CD4-positive, alpha-beta memory T cell (primary cell): ENCODE data around the gene KRTAP1-3. TPM values are rescaled to one million over a fixed set of nuclear protein-coding genes. Genes with fewer than 3 reads are reported as not detected.
"Not testable (repeated sequence)": the region's sequence is repeated elsewhere in the genome, so short reads cannot be mapped to it uniquely, and the experiment has no call there.

Source experiments
- CTCF ChIA-PET: fragments of 350-600 bp; sonication (Branson Sonifier 250); formaldehyde crosslinking; loops from one replicate; lab custom pipeline; 2021; ENCODE audit warnings: inconsistent platforms; ENCODE audit not compliant: partially characterized antibody; lab: Charles Lee
- POLR2A ChIA-PET: fragments of 350-600 bp; sonication (Branson Sonifier 250); formaldehyde crosslinking; loops from one replicate; lab custom pipeline; 2021; ENCODE audit not compliant: partially characterized antibody; lab: Charles Lee
- DNase-seq, 5 donors: peaks; one replicate each; pipeline versions ENCODE4 v3.0.0 to v3.0.0-alpha.2; 2020 to 2022; ENCODE audit warnings: mixed read lengths in 1 of 5
- H3K27ac ChIP-seq: one replicate; pipeline ENCODE4 v1.7.0; 2013; ENCODE audit warnings: low read depth, low read length
- H3K27me3 ChIP-seq: 2 replicates; pipeline ENCODE4 v1.7.0; 2013; ENCODE audit warnings: mild to moderate bottlenecking, low read length, moderate library complexity; ENCODE audit not compliant: insufficient read depth
- H3K36me3 ChIP-seq: 2 replicates; pipeline ENCODE4 v1.7.0; 2013; ENCODE audit warnings: mild to moderate bottlenecking, low read length, moderate library complexity; ENCODE audit not compliant: insufficient read depth
- H3K4me1 ChIP-seq: 2 replicates; pipeline ENCODE4 v1.7.0; 2013; ENCODE audit warnings: mild to moderate bottlenecking, low read length, moderate library complexity; ENCODE audit not compliant: insufficient read depth
- H3K4me3 ChIP-seq, 2 donors: one replicate each; pipeline ENCODE4 v1.7.0; 2013; ENCODE audit warnings: low read length in 2 of 2, mild to moderate bottlenecking in 1 of 2
- H3K9me3 ChIP-seq, 2 donors: one replicate each; pipeline ENCODE4 v1.7.0; 2013; ENCODE audit warnings: low read length in 2 of 2, control low read depth in 1 of 2; ENCODE audit not compliant: control insufficient read depth in 1 of 2
- H3K27ac Mint-ChIP-seq, 7 donors: one replicate each; pipeline ENCODE4 v1.8.0; 2020 to 2021; ENCODE audit warnings: mixed read lengths in 7 of 7, mild to moderate bottlenecking in 6 of 7, inconsistent platforms in 3 of 7, moderate library complexity in 3 of 7
- H3K27me3 Mint-ChIP-seq, 2 donors: one replicate each; pipeline ENCODE4 v1.8.0; 2020 to 2021; ENCODE audit warnings: mixed read lengths in 2 of 2
- H3K36me3 Mint-ChIP-seq, 2 donors: one replicate each; pipeline ENCODE4 v1.8.0; 2020 to 2021; ENCODE audit warnings: mixed read lengths in 2 of 2, inconsistent platforms in 1 of 2, mild to moderate bottlenecking in 1 of 2
- H3K4me1 Mint-ChIP-seq, 4 donors: one replicate each; pipeline ENCODE4 v1.8.0; 2020 to 2021; ENCODE audit warnings: mixed read lengths in 4 of 4, mild to moderate bottlenecking in 1 of 4
- H3K4me3 Mint-ChIP-seq, 8 donors: one replicate each; pipeline ENCODE4 v1.8.0; 2020 to 2021; ENCODE audit warnings: mixed read lengths in 8 of 8, mild to moderate bottlenecking in 7 of 8, moderate library complexity in 6 of 8, inconsistent platforms in 3 of 8
- H3K9me3 Mint-ChIP-seq, 8 donors: one replicate each; pipeline ENCODE4 v1.8.0; 2020 to 2021; ENCODE audit warnings: mixed read lengths in 8 of 8, mild to moderate bottlenecking in 5 of 8, inconsistent platforms in 3 of 8, moderate library complexity in 1 of 8
- intact Hi-C: fragments of 100-400 bp; cut with micrococcal nuclease; formaldehyde crosslinking; loops from one replicate; pipeline ENCODE4 v1.15.1; 2023
- polyA plus RNA-seq, 2 donors: library from polyadenylated mRNA; unstranded; fragments of 300-500 nt; fragmentation: Illumina TruSeq; gene quantifications; one replicate each; pipeline ENCODE4 v1.2.3, GENCODE V29; 2021
- total RNA-seq, 2 experiments: library from RNA; stranded (reverse); gene quantifications; one replicate each; pipeline ENCODE4 v1.2.3, GENCODE V29; 2021

KRTAP1-3 gene
- total and polyA plus RNA-seq, 4 experiments from 2014 or later = not detected

DNA sequence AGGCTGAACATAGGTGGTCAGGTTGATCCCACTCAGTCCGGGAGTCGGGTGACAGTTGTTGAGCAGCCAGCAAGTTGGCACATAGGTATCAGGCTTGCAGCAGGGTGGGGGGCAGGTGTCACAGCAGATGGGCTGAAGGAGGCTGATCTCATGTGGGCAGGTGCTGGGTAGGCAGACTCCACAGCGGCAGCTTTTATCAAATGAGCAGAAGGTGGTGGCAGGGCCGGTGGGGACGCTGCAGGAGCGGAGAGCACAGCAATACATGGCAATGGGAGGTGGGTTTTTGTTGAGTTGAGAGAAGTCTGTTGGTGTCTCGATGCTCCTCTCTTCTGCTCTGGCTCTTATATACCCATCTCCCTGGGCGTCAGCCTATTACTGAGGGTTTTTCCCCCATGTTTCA, 25.9 kb downstream of the KRTAP1-3 start, which contains the start of gene KRTAP3-1:
KRTAP3-1 (minus strand) TSS at position 318 of the 400 bp plus-strand sequence; CDS start at position 264, 54 bp downstream.
- no peak within 1 kb of the TSS for H3K27ac Mint-ChIP-seq
- CTCF ChIA-PET = no interaction called here
- no peak within 1 kb of the TSS for H3K27ac ChIP-seq
- H3K9me3 ChIP-seq = no peaks in the 10 kb centered on the region
- H3K36me3 ChIP-seq = no peaks in the 10 kb centered on the region
- POLR2A ChIA-PET = no interaction called here
- intact Hi-C loops = no loop called here
- no peaks in the 10 kb centered on the region for H3K9me3 Mint-ChIP-seq
- no peaks in the 10 kb centered on the region for H3K4me1 Mint-ChIP-seq
- no peaks in the 10 kb centered on the region for H3K27me3 ChIP-seq
- H3K4me3 ChIP-seq = no peak within 1 kb of the TSS
- no peaks in the 10 kb centered on the region for H3K36me3 Mint-ChIP-seq
- no peak for DNase-seq
- H3K4me1 ChIP-seq = no peaks in the 10 kb centered on the region
- no peak within 1 kb of the TSS for H3K4me3 Mint-ChIP-seq
- H3K27me3 Mint-ChIP-seq = peaks cover 5 to 6% of the 10 kb centered on the region in 2 donors

DNA sequence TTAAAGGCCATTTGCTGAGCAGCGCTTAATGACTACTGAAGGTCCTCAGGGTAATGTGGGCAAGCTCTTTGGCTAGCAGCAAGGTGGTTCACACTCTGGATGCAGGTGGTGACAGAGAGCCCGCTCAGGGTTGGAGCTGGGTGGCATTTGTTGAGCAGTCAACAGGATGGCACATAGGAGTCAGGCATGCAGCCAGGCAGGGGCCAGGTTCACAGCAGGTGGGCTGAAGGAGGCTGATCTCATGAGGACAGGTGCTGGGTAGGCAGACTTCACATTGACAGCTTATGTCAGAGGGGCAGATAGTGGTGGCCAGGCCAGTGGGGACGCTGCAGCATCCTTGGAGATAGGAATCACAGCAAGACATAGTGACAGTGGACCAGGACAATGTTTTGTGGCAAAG, 30.3 kb downstream of the KRTAP1-3 start:
- H3K36me3 Mint-ChIP-seq = no peaks in the 10 kb centered on the region
- POLR2A ChIA-PET = no interaction called here
- H3K27ac Mint-ChIP-seq = no peak overlapping the region
- intact Hi-C loops = no loop called here
- no peak overlapping the region for H3K4me3 Mint-ChIP-seq
- no peaks in the 10 kb centered on the region for H3K9me3 ChIP-seq
- no peak overlapping the region for H3K4me3 ChIP-seq
- H3K4me1 ChIP-seq = no peaks in the 10 kb centered on the region
- H3K9me3 Mint-ChIP-seq = no peaks in the 10 kb centered on the region
- CTCF ChIA-PET = no interaction called here
- H3K27me3 ChIP-seq = no peaks in the 10 kb centered on the region
- DNase-seq = no peak
- H3K36me3 ChIP-seq = no peaks in the 10 kb centered on the region
- no peaks in the 10 kb centered on the region for H3K4me1 Mint-ChIP-seq
- peaks cover 18 to 19% of the 10 kb centered on the region in 2 donors for H3K27me3 Mint-ChIP-seq
- H3K27ac ChIP-seq = no peak overlapping the region

GRCh38 chr17:41003926-41004325, 30.7 kb downstream of the KRTAP1-3 start:
- H3K27me3 Mint-ChIP-seq = peaks cover 23% of the 10 kb centered on the region in 2 donors
- intact Hi-C loops = no loop called here
- Histone ChIP-seq H3K4me3 (no peak overlapping the region), H3K27me3 (no peaks in the 10 kb centered on the region), H3K36me3 (no peaks in the 10 kb centered on the region), H3K9me3 (no peaks in the 10 kb centered on the region), H3K4me1 (no peaks in the 10 kb centered on the region), H3K27ac (no peak overlapping the region)
- H3K27ac Mint-ChIP-seq = no peak overlapping the region
- no peak overlapping the region for H3K4me3 Mint-ChIP-seq
- no peaks in the 10 kb centered on the region for H3K4me1 Mint-ChIP-seq
- no peaks in the 10 kb centered on the region for H3K9me3 Mint-ChIP-seq
- ChIA-PET POLR2A (no interaction called here), CTCF (no interaction called here)
- DNase-seq = no peak
- H3K36me3 Mint-ChIP-seq = no peaks in the 10 kb centered on the region

DNA sequence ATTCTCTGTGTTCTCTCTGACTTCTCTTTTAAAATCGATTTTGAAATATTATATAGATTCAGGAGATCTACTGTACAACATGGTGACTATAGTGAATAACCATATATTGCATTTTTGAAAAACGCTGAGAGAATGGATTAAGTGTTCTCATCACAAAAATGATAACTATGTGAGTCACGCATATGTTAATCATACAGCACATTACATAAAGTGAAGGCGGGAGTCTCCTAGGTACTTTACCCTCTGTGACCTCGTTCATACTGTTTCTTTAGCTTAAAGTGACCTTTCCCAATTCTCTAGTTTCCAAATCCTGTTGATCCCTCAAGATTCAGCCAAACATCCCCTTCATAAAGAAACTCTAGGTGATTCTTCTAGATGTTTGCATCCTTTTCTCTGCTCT, 31.9 kb downstream of the KRTAP1-3 start:
- POLR2A ChIA-PET = no interaction called here
- H3K27me3 Mint-ChIP-seq = peaks cover 23 to 25% of the 10 kb centered on the region in 2 donors

GRCh38 chr17:41001795-41002194, 32.9 kb downstream of the KRTAP1-3 start:
- Histone ChIP-seq H3K9me3 (no peaks in the 10 kb centered on the region), H3K4me3 (no peak overlapping the region), H3K36me3 (no peaks in the 10 kb centered on the region), H3K27ac (no peak overlapping the region), H3K27me3 (no peaks in the 10 kb centered on the region), H3K4me1 (no peaks in the 10 kb centered on the region)
- H3K27ac Mint-ChIP-seq = no peak overlapping the region
- CTCF ChIA-PET = no interaction called here
- no peaks in the 10 kb centered on the region for H3K36me3 Mint-ChIP-seq
- H3K9me3 Mint-ChIP-seq = no peaks in the 10 kb centered on the region
- peaks cover 32 to 33% of the 10 kb centered on the region in 2 donors for H3K27me3 Mint-ChIP-seq
- H3K4me3 Mint-ChIP-seq = no peak overlapping the region
- no peak for DNase-seq
- intact Hi-C loops = no loop called here
- H3K4me1 Mint-ChIP-seq = no peaks in the 10 kb centered on the region
- POLR2A ChIA-PET = no interaction called here

More for the DNA sequence above, 31.9 kb downstream of the KRTAP1-3 start:
- H3K27ac ChIP-seq = no peak overlapping the region
- CTCF ChIA-PET = no interaction called here
- no peak overlapping the region for H3K4me3 ChIP-seq
- Mint-ChIP-seq H3K4me3 (no peak overlapping the region), H3K4me1 (no peaks in the 10 kb centered on the region), H3K36me3 (no peaks in the 10 kb centered on the region), H3K9me3 (no peaks in the 10 kb centered on the region), H3K27ac (no peak overlapping the region)
- no peaks in the 10 kb centered on the region for H3K36me3 ChIP-seq
- no peaks in the 10 kb centered on the region for H3K4me1 ChIP-seq
- H3K9me3 ChIP-seq = no peaks in the 10 kb centered on the region
- intact Hi-C loops = no loop called here
- no peak for DNase-seq
- H3K27me3 ChIP-seq = no peaks in the 10 kb centered on the region

- H3K4me1 Mint-ChIP-seq, H3K9me3 Mint-ChIP-seq, H3K27ac Mint-ChIP-seq, H3K4me1 ChIP-seq, POLR2A ChIA-PET, H3K4me3 ChIP-seq, H3K27ac ChIP-seq, H3K36me3 ChIP-seq, H3K27me3 ChIP-seq, DNase-seq, H3K9me3 ChIP-seq, CTCF ChIA-PET, intact Hi-C loops, H3K36me3 Mint-ChIP-seq: not testable (repeated sequence)
- H3K27me3 Mint-ChIP-seq = peaks cover 37 to 41% of the 10 kb centered on the region in 2 donors
- peak within 1 kb of the TSS in 1 of 8 donors; percentile 17 for H3K4me3 Mint-ChIP-seq
Observed at GRCh38 chr17:40999563-40999962, 35.1 kb downstream of the KRTAP1-3 start, which contains the start of gene KRTAP3-2. KRTAP3-2 (minus strand) TSS chr17:40999906; CDS start chr17:40999853, 53 bp downstream.

DNA sequence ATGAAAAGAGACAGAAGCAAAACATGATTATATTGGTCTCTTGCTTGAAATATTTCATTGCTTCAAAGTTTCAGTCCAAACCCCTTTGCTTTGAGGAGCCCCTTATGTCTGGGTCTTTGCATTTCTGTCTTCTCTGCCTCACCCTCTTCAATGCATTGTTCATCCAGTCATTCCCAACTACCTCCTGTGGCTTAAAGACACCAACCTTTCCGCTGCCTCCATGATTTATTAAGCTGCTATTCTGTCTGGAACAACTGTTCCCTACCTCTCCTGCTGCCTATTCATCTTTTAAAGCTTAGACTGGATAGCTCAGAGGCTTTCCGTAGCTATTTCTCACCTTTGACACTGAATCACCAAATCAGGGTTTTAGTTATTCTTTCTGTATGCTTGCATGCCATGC, 37.3 kb downstream of the KRTAP1-3 start:
- intact Hi-C loops = no loop called here
- H3K4me3 ChIP-seq = no peak overlapping the region
- peaks cover 4% of the 10 kb centered on the region for H3K27me3 ChIP-seq
- no peaks in the 10 kb centered on the region for H3K9me3 ChIP-seq
- Mint-ChIP-seq H3K9me3 (peaks cover 0 to 2% (median 0%) of the 10 kb centered on the region in 8 donors), H3K4me3 (no peak overlapping the region), H3K36me3 (no peaks in the 10 kb centered on the region), H3K4me1 (peaks cover 0 to 1% (median 0%) of the 10 kb centered on the region in 4 donors), H3K27ac (no peak overlapping the region), H3K27me3 (peaks cover 42 to 44% of the 10 kb centered on the region in 2 donors)
- POLR2A ChIA-PET = no interaction called here
- no peaks in the 10 kb centered on the region for H3K36me3 ChIP-seq
- no peak for DNase-seq
- CTCF ChIA-PET = interaction anchor here (0.6 to 1.2 kb wide), 2 partner anchors 25 to 34 kb away, joined by 3 to 4 read pairs; no protein-coding TSS in a partner anchor
- no peaks in the 10 kb centered on the region for H3K4me1 ChIP-seq
- no peak overlapping the region for H3K27ac ChIP-seq
